GM15510 (cell line): ENCODE measurements around the gene CAPN3.

Source experiments
- POLR2A ChIP-seq: IDR thresholded peaks from 3 replicates; pipeline ENCODE4 v1.6.1; 2011; ENCODE audit warnings: borderline replicate concordance; ENCODE audit not compliant: insufficient read length; ENCODE audit errors: extremely low read depth

The CAPN3 gene

DNA sequence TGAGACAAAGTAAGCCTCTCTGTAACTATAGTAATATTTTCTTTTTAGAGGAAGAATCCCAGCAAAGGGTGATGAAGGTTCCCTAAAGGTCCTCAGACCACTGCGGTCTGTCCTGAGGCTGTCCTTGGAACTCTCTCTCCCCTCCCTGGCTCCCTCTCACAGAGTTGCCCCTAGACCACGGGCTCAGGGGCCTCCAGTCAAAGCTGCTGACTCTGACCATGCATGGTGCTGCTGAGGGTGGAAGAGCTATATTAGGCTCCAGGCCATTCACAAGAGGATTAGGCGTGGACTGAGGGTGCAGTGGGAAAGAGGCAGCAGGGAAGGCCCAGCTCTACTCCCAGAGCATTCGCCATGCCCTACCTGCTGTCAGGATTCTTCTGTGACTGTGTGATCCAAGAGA lies 14.6 kb downstream of the CAPN3 start:
- TF ChIP-seq POLR2A = no peak

DNA sequence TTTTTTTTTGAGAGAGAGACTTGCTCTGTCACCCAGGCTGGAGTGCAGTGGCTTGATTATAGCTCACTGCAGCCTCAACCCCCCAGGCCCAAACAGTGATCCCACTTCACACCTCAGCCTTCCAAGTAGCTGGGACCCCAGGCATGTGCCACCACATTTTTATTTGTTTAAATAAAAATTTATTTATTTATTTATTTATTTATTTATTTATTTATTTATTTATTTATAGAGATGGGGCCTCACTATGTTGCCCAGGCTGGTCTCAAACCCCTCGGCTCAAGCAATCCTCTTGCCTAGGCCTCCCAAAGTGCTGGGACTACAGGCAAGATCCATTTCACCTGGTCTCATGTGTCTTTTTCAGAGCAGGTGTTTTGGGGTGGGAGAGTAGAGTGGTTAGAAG lies 15.5 kb downstream of the CAPN3 start:
- no peak for TF ChIP-seq POLR2A

DNA sequence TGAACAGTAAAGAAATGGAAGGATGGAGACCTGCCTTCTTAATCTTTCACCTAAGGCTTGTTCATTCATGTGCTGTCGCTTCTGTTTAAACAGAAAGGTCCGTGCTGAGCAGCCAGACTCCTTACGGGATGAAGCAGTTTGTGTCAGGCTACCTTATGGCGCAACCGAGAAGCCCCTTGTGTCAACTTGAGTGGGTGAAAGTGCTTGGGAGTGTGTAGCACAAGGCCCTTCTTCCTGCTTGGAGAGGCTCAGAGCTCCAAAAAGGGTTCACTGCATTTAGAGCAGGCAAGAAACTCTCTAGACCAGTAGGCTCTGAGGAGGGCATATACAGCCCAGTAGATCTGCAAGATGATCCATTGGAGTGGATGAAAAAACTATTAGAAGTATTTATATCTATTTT lies 16.0 kb downstream of the CAPN3 start:
- no peak for TF ChIP-seq POLR2A

DNA sequence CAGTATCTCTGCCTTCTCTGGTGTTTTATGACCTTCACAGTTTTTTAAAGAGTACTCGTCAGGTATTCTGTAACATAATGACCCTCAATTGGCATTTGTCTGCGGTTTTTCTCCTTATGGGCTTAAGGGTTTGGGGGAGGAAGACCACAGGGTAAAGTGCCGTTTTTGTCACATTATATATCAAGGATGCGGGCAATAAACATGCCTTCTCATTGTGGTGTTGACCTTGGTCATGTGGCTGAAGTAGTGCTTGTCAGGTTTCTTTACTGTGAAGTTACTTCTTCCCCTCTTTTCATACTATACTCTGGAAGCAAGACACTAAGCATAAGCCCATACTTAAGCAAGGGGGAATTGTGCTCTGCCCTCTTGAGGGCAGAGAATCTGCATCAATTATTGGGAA lies 16.6 kb downstream of the CAPN3 start:
- no peak for TF ChIP-seq POLR2A

DNA sequence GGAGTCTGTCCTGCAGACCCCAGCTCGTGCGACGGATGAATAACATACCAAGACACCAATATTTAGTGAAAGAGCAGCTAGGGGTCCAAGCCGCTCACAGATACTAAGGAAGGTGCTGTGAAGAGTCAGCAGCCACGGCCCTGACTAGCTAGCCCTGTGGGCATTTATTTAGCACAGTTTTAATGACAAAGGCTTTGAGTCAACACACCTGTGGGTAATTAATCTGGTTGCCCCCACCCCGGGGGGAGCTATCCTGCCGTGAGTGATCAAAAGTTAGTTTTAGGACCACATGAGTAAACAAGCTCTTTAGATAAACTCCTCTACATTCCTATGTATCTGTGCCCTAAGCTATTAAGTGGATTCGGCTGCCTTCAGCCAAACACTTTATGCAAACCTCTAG lies 18.7 kb downstream of the CAPN3 start:
- TF ChIP-seq POLR2A = no peak

DNA sequence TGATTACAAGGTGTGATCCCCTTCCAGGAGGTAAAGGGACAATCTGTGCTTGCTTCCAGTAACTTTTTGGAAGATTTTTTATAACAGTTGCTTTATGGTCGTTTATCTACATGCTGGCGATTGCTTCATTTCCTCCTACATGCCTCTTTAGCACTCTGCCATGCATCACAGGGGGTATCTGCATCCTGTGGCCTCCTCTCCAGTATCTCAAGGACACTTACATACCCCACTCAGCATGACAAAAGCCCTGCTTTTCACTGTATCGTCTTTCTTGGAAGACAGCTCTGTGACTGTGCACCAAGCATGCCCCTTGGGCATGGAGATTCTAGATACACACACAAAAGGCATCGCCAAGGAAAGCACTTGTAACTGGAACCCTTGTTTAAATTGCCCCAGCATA lies 25.3 kb downstream of the CAPN3 start:
- TF ChIP-seq POLR2A = no peak

DNA sequence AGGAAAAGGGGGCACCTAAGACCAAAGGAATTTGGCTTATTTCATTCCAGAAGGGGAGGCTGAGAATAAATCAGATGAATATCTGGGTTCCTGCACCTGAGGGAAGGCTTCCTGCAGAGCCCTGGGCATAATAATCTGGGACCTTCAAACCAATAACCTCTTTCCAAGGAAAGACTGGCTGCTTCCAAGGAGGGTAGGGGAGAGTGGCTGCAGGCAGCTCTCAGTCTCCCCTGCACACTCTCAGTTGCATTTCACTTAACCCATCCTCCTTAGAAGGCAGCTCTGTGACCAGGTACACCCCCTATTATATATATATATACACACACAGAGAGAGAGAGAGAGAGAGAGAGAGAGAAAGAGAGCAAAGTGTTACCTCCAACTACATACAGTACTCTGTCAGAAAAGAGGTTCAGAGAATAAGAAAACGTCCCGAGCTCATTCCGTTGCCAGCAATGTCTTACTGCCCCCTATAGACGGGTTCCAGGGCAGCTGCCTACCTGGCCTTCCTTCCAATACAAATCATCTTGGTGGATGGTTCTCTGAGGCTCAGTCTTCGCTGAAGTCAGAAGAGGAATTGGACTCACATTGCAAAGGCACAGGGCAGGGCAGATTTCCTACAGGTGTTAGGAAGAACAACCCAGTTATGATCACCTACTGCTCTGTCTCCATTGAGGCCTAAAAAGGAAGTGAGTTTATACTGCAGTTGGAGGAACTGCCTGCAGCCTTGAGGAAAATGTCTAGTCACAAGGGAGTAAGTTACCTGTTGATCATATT lies 26.1 kb downstream of the CAPN3 start:
- TF ChIP-seq POLR2A = no peak

DNA sequence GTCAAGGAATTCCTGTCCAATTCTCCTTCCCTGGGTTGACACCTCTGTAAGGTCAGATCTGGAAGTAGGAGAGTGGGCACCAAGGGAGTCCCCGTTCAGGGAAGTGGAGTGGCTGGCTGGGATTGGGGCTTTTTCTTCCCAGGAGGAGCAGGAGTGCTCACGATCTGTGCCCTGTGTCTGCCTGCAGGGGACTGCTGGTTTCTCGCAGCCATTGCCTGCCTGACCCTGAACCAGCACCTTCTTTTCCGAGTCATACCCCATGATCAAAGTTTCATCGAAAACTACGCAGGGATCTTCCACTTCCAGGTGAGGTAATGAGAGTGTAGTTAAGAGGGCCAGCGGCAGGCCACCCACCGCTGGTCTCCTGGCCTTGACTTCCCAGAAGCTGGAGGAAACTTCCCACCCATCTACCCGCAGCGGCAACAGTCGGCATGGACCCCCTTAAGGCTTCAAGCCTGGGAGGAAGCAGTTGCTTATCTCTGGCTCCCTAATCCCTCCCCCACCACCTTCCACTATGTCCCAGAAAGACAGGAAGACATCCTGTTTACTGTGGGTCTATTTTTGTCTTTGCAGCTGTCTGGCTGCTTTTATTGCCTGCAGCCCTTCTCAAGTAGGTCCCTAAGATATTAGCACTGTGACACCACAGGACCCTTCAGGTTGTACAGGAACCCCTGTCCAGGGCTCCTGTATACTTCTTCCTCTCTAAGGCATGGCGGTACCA lies 26.8 kb downstream of the CAPN3 start:
- no peak for TF ChIP-seq POLR2A

DNA sequence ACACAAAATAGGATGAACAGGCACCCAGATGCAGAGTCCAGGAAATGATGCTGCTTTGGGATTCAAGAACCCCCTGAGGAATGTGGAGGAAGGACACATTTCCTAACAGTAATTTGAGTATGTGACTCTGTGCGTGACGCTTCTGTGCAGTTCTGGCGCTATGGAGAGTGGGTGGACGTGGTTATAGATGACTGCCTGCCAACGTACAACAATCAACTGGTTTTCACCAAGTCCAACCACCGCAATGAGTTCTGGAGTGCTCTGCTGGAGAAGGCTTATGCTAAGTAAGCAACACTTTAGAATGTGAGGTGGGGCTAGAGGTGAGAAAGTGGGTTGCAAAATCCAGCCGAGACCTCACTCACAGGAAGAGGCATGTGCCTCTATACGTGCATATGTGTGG lies 28.3 kb downstream of the CAPN3 start:
- no peak for TF ChIP-seq POLR2A

DNA sequence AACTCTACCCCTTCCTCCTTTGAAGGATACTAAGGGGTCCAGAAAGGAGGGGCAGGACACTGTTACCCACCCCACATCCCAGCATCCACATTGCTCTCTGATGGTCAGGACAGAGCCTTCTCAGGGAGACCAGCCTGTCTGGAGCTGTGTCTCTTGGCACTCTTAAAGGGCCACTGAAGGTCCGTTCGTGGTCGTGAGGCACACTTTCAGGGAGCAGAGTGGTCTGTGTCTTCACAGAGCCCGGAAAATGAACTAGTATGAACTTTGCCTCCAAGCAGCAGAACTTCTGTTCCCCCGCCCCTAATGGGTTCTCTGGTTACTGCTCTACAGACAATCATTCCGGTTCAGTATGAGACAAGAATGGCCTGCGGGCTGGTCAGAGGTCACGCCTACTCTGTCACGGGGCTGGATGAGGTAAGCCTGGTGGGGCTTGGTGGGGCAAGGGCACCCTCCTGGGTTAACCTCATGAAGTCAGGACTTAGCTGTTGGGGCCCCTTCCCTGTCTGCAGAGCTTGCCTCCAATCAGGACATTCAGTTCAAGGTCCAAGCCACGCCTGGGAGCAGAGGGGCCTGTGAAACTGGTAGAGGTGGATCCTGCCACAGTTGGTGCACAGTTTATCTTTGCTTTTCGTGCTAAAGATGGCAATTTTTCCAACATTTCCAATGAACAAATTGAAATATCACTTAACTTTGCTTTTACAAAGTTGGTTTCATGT lies 33.2 kb downstream of the CAPN3 start:
- TF ChIP-seq POLR2A = no peak

DNA sequence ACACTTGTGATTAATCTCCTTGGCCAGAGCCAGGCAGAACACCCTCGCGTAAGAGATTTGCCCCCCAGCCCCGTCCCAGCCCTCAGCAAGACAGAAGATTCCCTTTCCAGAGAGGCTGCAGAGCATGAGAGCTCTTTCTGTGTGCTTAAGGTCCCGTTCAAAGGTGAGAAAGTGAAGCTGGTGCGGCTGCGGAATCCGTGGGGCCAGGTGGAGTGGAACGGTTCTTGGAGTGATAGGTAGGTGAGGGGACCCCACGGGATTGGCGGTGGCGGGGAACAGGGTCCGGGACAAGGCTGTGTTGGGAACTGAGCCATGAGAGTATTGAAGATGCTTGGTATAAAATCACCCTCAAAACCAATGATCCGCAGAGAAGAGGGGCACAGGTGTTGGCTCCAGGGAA lies 34.8 kb downstream of the CAPN3 start:
- no peak for TF ChIP-seq POLR2A

DNA sequence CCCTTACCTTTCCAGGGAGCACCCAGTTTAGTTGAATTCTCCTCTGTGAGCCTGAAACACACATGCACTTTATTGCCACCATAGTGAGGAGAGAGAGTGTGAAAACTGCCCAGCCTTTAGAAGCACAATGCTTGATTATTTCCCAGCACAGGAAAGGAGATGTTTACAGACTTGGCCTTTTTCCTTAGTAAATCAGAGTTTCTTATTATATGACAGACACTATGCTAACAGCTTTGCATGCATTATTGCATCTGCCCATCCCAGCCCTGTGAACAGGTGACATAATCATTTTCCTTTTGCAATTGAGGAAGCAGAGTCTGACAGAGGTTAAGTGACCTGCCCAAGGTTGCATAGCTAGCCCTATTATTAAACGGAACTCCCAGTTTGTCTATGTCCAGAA lies 36.5 kb downstream of the CAPN3 start:
- no peak for TF ChIP-seq POLR2A

DNA sequence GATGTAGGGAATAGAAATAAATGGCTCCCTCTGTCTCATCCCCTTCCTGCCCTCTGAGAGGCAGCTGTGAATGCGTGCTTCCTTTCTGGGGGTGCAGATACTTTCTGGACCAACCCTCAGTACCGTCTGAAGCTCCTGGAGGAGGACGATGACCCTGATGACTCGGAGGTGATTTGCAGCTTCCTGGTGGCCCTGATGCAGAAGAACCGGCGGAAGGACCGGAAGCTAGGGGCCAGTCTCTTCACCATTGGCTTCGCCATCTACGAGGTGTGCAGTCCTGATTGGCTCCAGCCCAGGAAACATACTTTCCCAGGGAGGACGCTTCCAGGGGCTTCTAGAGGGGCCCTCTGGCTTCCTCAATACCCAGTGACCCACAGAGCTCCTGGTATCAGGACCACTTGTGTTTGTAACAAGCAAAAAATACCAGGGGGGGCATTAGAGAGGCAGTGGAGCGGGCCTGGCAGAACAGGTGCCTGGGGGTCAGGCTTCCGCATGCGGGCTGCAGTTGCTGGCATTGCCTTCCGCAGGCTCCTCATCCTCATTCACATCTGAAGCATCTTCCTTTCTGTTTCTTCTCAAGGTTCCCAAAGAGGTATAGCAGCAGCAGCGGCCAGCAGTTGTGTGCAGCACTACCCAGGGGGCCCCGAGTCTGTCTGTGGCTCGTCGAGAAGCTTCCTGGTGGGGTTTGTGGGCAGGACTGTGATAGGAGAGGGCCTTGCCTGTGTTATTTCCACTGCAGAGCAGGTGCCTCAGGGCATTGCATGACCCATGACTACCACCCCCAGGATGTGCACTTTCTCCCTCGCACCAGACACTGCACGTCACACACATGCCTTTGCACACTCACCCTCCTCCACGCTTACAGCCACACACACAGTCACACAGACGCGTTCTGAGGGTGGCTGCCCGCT lies 42.5 kb downstream of the CAPN3 start:
- no peak for TF ChIP-seq POLR2A

DNA sequence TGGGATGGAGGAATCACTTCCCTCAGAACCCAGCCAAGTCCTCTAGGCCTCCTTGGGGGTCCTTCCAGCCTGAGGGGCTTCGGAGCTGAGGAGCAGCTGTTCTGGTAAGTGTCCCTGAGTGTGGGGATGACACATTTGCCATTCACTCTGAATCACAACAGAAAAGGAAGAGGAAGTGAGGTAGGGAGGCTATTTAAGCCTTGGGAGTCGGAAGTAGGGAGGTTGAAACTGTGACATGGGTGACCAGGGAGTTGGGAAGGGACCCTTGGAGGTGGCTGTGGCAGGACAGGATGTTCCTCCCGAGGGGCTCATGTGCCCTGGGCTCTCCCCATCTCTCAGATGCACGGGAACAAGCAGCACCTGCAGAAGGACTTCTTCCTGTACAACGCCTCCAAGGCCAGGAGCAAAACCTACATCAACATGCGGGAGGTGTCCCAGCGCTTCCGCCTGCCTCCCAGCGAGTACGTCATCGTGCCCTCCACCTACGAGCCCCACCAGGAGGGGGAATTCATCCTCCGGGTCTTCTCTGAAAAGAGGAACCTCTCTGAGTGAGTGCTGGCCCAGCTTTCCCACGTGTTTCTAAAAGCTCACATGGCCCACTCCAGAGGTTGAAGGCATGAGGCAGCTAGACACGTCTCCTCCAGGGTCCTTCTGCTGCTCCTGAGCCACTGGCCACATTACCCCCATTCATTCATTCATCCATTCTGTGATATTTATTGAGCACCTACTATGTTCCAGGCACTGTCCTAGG lies 43.3 kb downstream of the CAPN3 start:
- TF ChIP-seq POLR2A = no peak
